HEK293 (cell line): ENCODE data around the gene GJC2.

Experiments used
- CTCF ChIA-PET: fragments of 350-600 bp; formaldehyde crosslinking; extraction: SDS; loops from one replicate; lab custom pipeline; 2021; ENCODE audit warnings: antibody characterized with exemption; lab: Yijun Ruan, JAX
- POLR2A ChIA-PET: fragments of 300-600 bp; formaldehyde crosslinking; extraction: SDS; loops from one replicate; lab custom pipeline; 2020; ENCODE audit warnings: antibody characterized with exemption, inconsistent platforms; lab: Yijun Ruan, JAX
- H3K27ac ChIP-seq: fragments of 200-500 bp; sonication (Bioruptor generic); 2 replicates; pipeline ENCODE4 v1.5.1; 2014; ENCODE audit warnings: low read depth, low read length, control low read depth, inconsistent platforms; ENCODE audit errors: extremely low read depth
- H3K36me3 ChIP-seq, 2 experiments: fragments of 200-500 bp in 1 of 2; sonication (Bioruptor generic) in 1 of 2; 1 replicate in 1 of 2; 2 replicates in 1 of 2; pipeline ENCODE4 v1.5.1; 2014 to 2017; ENCODE audit warnings: inconsistent platforms in 2 of 2, low read length in 2 of 2; ENCODE audit not compliant: control insufficient read depth in 2 of 2, insufficient read depth in 1 of 2
- H3K4me1 ChIP-seq: fragments of 200-500 bp; sonication (Bioruptor generic); 2 replicates; pipeline ENCODE4 v1.5.1; 2014; ENCODE audit warnings: mild to moderate bottlenecking, low read length, inconsistent platforms; ENCODE audit not compliant: control insufficient read depth, insufficient read depth
- H3K4me3 ChIP-seq: 2 replicates; pipeline ENCODE4 v1.5.1; 2011; ENCODE audit warnings: low read depth, mild to moderate bottlenecking, control low read depth, low read length, moderate library complexity
- H3K9me3 ChIP-seq: fragments of 200-500 bp; sonication (Bioruptor generic); 2 replicates; pipeline ENCODE4 v1.5.1; 2014; ENCODE audit warnings: low read depth, low read length, inconsistent platforms; ENCODE audit not compliant: control insufficient read depth, insufficient read depth
- BCL11A ChIP-seq: fragments of 450-650 bp; formaldehyde crosslinking; IDR thresholded peaks from 2 replicates; pipeline ENCODE4 v1.5.1; 2016; ENCODE audit warnings: low read depth, missing biosample characterization, missing genetic modification characterization
- HOXC10 ChIP-seq: sonication (generic); formaldehyde crosslinking; IDR thresholded peaks from 2 replicates; pipeline ENCODE4 v1.8.1; 2023; ENCODE audit warnings: mild to moderate bottlenecking, missing genetic modification reagents
- KLF10 ChIP-seq: fragments of 450-650 bp; IDR thresholded peaks from 2 replicates; pipeline ENCODE4 v1.5.1; 2018; ENCODE audit warnings: missing biosample characterization, mild to moderate bottlenecking, missing genetic modification characterization
- KLF17 ChIP-seq: fragments of 450-650 bp; formaldehyde crosslinking; IDR thresholded peaks from 2 replicates; pipeline ENCODE4 v1.5.1; 2016; ENCODE audit warnings: missing biosample characterization, missing genetic modification characterization
- SALL2 ChIP-seq: fragments of 450-650 bp; formaldehyde crosslinking; IDR thresholded peaks from 2 replicates; pipeline ENCODE4 v1.5.0; 2017; ENCODE audit warnings: missing biosample characterization, mild to moderate bottlenecking, missing genetic modification characterization, borderline replicate concordance
- TRIM28 ChIP-seq: IDR thresholded peaks from 2 replicates; pipeline ENCODE4 v1.6.1; 2011; ENCODE audit warnings: low read length, control low read depth, borderline replicate concordance
- YY1 ChIP-seq: fragments of 450-650 bp; formaldehyde crosslinking; IDR thresholded peaks from 2 replicates; pipeline ENCODE4 v1.5.1; 2018; ENCODE audit warnings: missing biosample characterization, missing genetic modification characterization
- ZNF132 ChIP-seq: fragments of 450-650 bp; formaldehyde crosslinking; IDR thresholded peaks from 2 replicates; pipeline ENCODE4 v1.5.1; 2017; ENCODE audit warnings: missing biosample characterization, missing genetic modification characterization, borderline replicate concordance
- ZNF266 ChIP-seq: fragments of 450-650 bp; formaldehyde crosslinking; IDR thresholded peaks from 2 replicates; pipeline ENCODE4 v1.5.1; 2016; ENCODE audit warnings: missing biosample characterization, missing genetic modification characterization, low read depth
- ZNF280C ChIP-seq: fragments of 450-650 bp; formaldehyde crosslinking; IDR thresholded peaks from 2 replicates; pipeline ENCODE4 v1.5.1; 2016; ENCODE audit warnings: missing biosample characterization, missing genetic modification characterization
- ZNF335 ChIP-seq: fragments of 450-650 bp; formaldehyde crosslinking; conservative IDR thresholded peaks from 2 replicates; pipeline ENCODE4 v1.5.1; 2016; ENCODE audit warnings: missing biosample characterization, missing genetic modification characterization
- ZNF433 ChIP-seq: fragments of 450-650 bp; formaldehyde crosslinking; IDR thresholded peaks from 2 replicates; pipeline ENCODE4 v1.5.1; 2016; ENCODE audit warnings: missing biosample characterization, missing genetic modification characterization, low read depth
- ZNF558 ChIP-seq: fragments of 450-650 bp; formaldehyde crosslinking; IDR thresholded peaks from 2 replicates; pipeline ENCODE4 v1.5.1; 2016; ENCODE audit warnings: missing biosample characterization, missing genetic modification characterization
- ZNF645 ChIP-seq: fragments of 450-650 bp; formaldehyde crosslinking; IDR thresholded peaks from 2 replicates; pipeline ENCODE4; 2016; ENCODE audit warnings: missing biosample characterization, missing genetic modification characterization
- ZNF747 ChIP-seq: fragments of 450-650 bp; formaldehyde crosslinking; IDR thresholded peaks from 2 replicates; pipeline ENCODE4 v1.5.1; 2016; ENCODE audit warnings: missing biosample characterization, missing genetic modification characterization
- ZNF785 ChIP-seq: fragments of 450-650 bp; formaldehyde crosslinking; IDR thresholded peaks from 2 replicates; pipeline ENCODE4 v1.5.1; 2016; ENCODE audit warnings: missing biosample characterization, missing genetic modification characterization
- ZSCAN16 ChIP-seq: fragments of 450-650 bp; formaldehyde crosslinking; IDR thresholded peaks from 2 replicates; pipeline ENCODE4 v1.5.1; 2016; ENCODE audit warnings: missing biosample characterization, missing genetic modification characterization
- TF ChIP-seq, protein P1 (sequence below): fragments of 450-650 bp; formaldehyde crosslinking; IDR thresholded peaks from 2 replicates; pipeline ENCODE4 v1.5.1; 2016; ENCODE audit warnings: missing biosample characterization, missing genetic modification characterization
- TF ChIP-seq, protein P2 (sequence below): fragments of 450-650 bp; IDR thresholded peaks from 2 replicates; pipeline ENCODE4 v1.5.1; 2018; ENCODE audit warnings: missing biosample characterization, mild to moderate bottlenecking, missing genetic modification characterization
- TF ChIP-seq, protein P3 (sequence below): IDR thresholded peaks from 2 replicates; pipeline ENCODE4 v1.6.1; 2011; ENCODE audit warnings: mild to moderate bottlenecking, low read depth, low read length, borderline replicate concordance

The GJC2 gene

DNA sequence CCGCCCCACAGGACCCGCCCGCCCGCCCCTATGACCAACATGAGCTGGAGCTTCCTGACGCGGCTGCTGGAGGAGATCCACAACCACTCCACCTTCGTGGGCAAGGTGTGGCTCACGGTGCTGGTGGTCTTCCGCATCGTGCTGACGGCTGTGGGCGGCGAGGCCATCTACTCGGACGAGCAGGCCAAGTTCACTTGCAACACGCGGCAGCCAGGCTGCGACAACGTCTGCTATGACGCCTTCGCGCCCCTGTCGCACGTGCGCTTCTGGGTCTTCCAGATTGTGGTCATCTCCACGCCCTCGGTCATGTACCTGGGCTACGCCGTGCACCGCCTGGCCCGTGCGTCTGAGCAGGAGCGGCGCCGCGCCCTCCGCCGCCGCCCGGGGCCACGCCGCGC is 8.0 kb downstream of the GJC2 start (continued):
- TF ChIP-seq ZNF280C (tag by site-specific recombination) (no peak), HOXC10 (no peak)
- TF ChIP-seq, all 188 proteins: peak for 0

- H3K9me3 ChIP-seq = no peaks in the 10 kb centered on the region
- POLR2A ChIA-PET = no interaction called here
Measured at GRCh38 chr1:228158151-228159007, 8.6 kb downstream of the GJC2 start.

More at GRCh38 chr1:228158151-228159007, 8.6 kb downstream of the GJC2 start:
- H3K4me3 ChIP-seq = no peak overlapping the region
- no peak overlapping the region for H3K27ac ChIP-seq
- TF ChIP-seq ZSCAN16 (no peak), ZNF747 (tag by site-specific recombination) (no peak), ZNF785 (no peak), SALL2 (tag by site-specific recombination) (no peak), YY1 (tag by site-specific recombination) (no peak), ZNF132 (no peak), ZNF558 (tag by site-specific recombination) (no peak), ZNF645 (tag by site-specific recombination) (no peak), ZNF335 (tag by site-specific recombination) (no peak), KLF10 (tag by site-specific recombination) (no peak), ZNF266 (tag by site-specific recombination) (no peak), TRIM28 (no peak), BCL11A (no peak), KLF17 (no peak), ZNF433 (tag by site-specific recombination) (no peak)
- TF ChIP-seq, protein P1, sequence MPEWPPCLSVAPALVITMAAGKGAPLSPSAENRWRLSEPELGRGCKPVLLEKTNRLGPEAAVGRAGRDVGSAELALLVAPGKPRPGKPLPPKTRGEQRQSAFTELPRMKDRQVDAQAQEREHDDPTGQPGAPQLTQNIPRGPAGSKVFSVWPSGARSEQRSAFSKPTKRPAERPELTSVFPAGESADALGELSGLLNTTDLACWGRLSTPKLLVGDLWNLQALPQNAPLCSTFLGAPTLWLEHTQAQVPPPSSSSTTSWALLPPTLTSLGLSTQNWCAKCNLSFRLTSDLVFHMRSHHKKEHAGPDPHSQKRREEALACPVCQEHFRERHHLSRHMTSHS (tag by site-specific recombination) = no peak
- TF ChIP-seq, protein P2, sequence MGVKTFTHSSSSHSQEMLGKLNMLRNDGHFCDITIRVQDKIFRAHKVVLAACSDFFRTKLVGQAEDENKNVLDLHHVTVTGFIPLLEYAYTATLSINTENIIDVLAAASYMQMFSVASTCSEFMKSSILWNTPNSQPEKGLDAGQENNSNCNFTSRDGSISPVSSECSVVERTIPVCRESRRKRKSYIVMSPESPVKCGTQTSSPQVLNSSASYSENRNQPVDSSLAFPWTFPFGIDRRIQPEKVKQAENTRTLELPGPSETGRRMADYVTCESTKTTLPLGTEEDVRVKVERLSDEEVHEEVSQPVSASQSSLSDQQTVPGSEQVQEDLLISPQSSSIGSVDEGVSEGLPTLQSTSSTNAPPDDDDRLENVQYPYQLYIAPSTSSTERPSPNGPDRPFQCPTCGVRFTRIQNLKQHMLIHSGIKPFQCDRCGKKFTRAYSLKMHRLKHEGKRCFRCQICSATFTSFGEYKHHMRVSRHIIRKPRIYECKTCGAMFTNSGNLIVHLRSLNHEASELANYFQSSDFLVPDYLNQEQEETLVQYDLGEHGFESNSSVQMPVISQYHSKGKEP (tag by site-specific recombination) = no peak
- TF ChIP-seq, protein P3, sequence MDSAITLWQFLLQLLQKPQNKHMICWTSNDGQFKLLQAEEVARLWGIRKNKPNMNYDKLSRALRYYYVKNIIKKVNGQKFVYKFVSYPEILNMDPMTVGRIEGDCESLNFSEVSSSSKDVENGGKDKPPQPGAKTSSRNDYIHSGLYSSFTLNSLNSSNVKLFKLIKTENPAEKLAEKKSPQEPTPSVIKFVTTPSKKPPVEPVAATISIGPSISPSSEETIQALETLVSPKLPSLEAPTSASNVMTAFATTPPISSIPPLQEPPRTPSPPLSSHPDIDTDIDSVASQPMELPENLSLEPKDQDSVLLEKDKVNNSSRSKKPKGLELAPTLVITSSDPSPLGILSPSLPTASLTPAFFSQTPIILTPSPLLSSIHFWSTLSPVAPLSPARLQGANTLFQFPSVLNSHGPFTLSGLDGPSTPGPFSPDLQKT = no peak
- peaks cover 3% of the 10 kb centered on the region; the same call in 1 of the 2 replicates for H3K4me1 ChIP-seq
- no peaks in the 10 kb centered on the region for H3K36me3 ChIP-seq
- CTCF ChIA-PET = interaction anchor here (0.7 kb wide), 1 partner anchor 159 kb away, joined by 3 read pairs; no protein-coding TSS in a partner anchor
